NB4 (cell line): Measurements from ENCODE around the gene AIG1.

Experiments
- DNase-seq: peaks from one replicate; pipeline ENCODE4 v3.0.0; 2010; ENCODE audit warnings: low read depth
- H3K4me3 ChIP-seq: one replicate; pipeline ENCODE4 v1.5.1; 2011; ENCODE audit warnings: mild to moderate bottlenecking, low read depth, low read length, moderate library complexity
- MAX ChIP-seq: IDR thresholded peaks from 2 replicates; pipeline ENCODE4 v1.6.1; 2011; ENCODE audit warnings: low read depth, low read length
- MYC ChIP-seq: IDR thresholded peaks from 2 replicates; pipeline ENCODE4 v1.6.1; 2011; ENCODE audit warnings: low read depth, low read length
- POLR2A ChIP-seq: IDR thresholded peaks from 2 replicates; pipeline ENCODE4 v1.6.1; 2011; ENCODE audit warnings: mild to moderate bottlenecking; ENCODE audit not compliant: insufficient read length; ENCODE audit errors: extremely low read depth
- TF ChIP-seq, protein P1 (sequence below): IDR thresholded peaks from one replicate; pipeline ENCODE4 v1.5.1; 2012; ENCODE audit warnings: low read depth, low read length

Gene AIG1

DNA sequence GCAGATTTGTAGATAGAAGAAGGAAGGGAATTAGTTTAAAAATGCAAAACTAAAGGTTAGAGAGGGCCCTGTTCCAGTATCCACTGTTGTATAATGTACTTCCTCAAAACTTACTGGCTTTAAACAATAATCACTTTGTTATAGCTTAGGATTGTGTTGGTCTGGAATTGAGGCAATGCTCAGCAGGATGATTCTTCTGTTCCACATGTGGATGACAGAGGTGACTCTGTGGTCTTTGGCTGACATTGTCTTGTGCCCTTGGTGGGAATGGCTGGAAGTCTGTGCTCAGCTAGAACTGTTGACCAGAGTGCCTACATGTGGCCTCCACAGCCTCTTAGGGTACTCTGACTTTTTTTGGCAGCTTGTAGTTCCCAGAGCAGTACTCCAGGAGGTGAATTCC lies 143.4 kb downstream of the AIG1 start:
- TF ChIP-seq MAX (no peak), MYC (no peak)
- TF ChIP-seq, protein P1, sequence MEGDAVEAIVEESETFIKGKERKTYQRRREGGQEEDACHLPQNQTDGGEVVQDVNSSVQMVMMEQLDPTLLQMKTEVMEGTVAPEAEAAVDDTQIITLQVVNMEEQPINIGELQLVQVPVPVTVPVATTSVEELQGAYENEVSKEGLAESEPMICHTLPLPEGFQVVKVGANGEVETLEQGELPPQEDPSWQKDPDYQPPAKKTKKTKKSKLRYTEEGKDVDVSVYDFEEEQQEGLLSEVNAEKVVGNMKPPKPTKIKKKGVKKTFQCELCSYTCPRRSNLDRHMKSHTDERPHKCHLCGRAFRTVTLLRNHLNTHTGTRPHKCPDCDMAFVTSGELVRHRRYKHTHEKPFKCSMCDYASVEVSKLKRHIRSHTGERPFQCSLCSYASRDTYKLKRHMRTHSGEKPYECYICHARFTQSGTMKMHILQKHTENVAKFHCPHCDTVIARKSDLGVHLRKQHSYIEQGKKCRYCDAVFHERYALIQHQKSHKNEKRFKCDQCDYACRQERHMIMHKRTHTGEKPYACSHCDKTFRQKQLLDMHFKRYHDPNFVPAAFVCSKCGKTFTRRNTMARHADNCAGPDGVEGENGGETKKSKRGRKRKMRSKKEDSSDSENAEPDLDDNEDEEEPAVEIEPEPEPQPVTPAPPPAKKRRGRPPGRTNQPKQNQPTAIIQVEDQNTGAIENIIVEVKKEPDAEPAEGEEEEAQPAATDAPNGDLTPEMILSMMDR = no peak
- DNase-seq = no peak

GRCh38 chr6:143205131-143205535 lies 144.4 kb downstream of the AIG1 start:
- H3K4me3 ChIP-seq = no peak overlapping the region
- TF ChIP-seq MAX (no peak), MYC (no peak), POLR2A (no peak)
- TF ChIP-seq, protein P1 = no peak
- DNase-seq = no peak

More for the DNA sequence above, 143.4 kb downstream of the AIG1 start:
- H3K4me3 ChIP-seq = no peak overlapping the region

DNA sequence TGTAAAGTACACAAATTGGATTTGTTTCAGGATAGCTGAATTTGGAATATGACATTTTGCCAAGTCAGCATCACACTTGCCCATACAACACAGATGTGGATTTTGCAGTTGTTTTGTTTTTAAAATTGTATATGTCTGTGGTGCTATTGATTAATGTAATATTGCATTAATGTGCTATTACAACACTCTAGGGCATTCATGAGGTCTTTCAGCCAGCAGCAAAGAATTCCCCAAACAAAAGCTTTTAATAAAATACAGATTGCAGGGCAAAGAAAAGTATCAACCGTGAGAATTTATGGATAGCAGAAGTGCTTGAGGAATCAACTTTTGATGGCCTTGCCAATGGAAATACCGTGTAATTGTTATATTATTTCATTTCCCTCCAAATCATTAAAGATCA lies 144.9 kb downstream of the AIG1 start:
- no peak overlapping the region for H3K4me3 ChIP-seq
- DNase-seq = no peak
- no peak for TF ChIP-seq POLR2A
- no peak for TF ChIP-seq MAX
- TF ChIP-seq, protein P1 = no peak
- TF ChIP-seq MYC = no peak

DNA sequence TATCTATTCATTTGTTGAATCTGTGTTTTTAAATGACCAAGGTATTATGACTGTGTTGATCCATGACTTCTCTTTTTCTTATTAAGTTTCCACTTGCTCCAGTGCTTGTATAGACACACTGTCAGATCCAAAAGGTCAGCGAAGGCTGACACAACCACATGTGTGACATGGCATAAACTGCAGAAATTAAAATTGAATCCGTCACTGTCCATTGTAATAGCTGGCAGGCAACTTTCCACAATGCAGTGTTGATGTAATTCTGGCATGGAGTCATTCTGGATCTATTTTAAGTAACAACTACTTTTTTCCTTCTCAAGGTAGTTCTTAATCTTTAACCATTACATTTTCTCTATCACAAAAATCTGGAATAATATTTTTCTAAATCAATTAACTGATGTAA lies 145.3 kb downstream of the AIG1 start:
- H3K4me3 ChIP-seq = no peak overlapping the region
- DNase-seq = no peak
- no peak for TF ChIP-seq MAX
- TF ChIP-seq POLR2A = no peak
- TF ChIP-seq MYC = no peak
- TF ChIP-seq, protein P1 = no peak

DNA sequence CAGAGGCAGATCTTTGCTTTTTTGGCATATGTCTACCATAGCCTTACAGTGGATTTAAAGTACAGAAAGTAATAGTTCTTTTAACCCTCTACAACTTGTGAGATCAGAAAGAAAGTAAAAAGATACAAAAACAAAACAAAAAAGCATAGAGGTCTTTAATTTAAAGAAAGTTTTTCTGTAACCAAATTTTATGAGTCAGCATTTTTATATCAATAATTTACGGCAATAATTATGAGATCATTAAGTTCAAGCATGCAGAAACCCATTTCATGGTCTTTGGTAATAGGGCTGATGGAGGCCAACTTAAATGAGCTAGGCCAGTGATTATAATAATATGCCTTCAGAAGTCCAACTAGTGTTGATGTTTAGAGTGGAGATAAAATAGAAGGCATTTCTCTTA lies 145.9 kb downstream of the AIG1 start:
- no peak overlapping the region for H3K4me3 ChIP-seq
- TF ChIP-seq MYC (no peak), POLR2A (no peak), MAX (no peak)
- TF ChIP-seq, protein P1 = no peak
- DNase-seq = no peak

- no peak overlapping the region for H3K4me3 ChIP-seq
- no peak for DNase-seq
- TF ChIP-seq MAX (no peak), POLR2A (no peak)
Measured at GRCh38 chr6:143210420-143210819, 149.7 kb downstream of the AIG1 start.
